Gastroesophageal sphincter (tissue), 4 donors: ENCODE data around the gene CDR2. TPM values are rescaled to one million over a fixed set of nuclear protein-coding genes. Genes with fewer than 3 reads are reported as not detected.
A peak's percentile ranks its signal among the peaks of the same experiment; 100 is the strongest.

Source experiments
- ATAC-seq: fragments of 150-250 bp; one replicate; pipeline ENCODE4 v1.9.1; 2016; ENCODE audit warnings: mild to moderate bottlenecking, moderate library complexity
- H3K27ac ChIP-seq, 4 donors: fragments of 200-600 bp; sonication (generic) in 3 of 4; 1 replicate in 3 of 4; 2 replicates in 1 of 4; pipeline ENCODE4 v1.5.1; 2016 to 2019
- H3K27me3 ChIP-seq: fragments of 200-600 bp; sonication (generic); one replicate; pipeline ENCODE4 v1.5.1; 2019
- H3K36me3 ChIP-seq, 2 donors: fragments of 200-600 bp; sonication (generic); one replicate each; pipeline ENCODE4 v1.5.1; 2019; ENCODE audit warnings: control low read depth in 1 of 2
- H3K4me1 ChIP-seq, 3 donors: fragments of 200-600 bp; sonication (generic); 1 replicate in 2 of 3; 2 replicates in 1 of 3; pipeline ENCODE4 v1.5.1; 2016 to 2019; ENCODE audit warnings: control low read depth in 2 of 3
- H3K4me3 ChIP-seq, 2 donors: fragments of 200-600 bp; sonication (generic); one replicate each; pipeline ENCODE4 v1.5.1; 2019; ENCODE audit warnings: mild to moderate bottlenecking in 1 of 2, moderate library complexity in 1 of 2
- H3K9me3 ChIP-seq, 3 donors: fragments of 200-600 bp; sonication (generic); one replicate each; pipeline ENCODE4 v1.5.1; 2017 to 2019; ENCODE audit warnings: control low read depth in 2 of 3
- EP300 ChIP-seq: sonication (generic); formaldehyde crosslinking; IDR thresholded peaks from one replicate; pipeline ENCODE4 v1.6.1; 2017; ENCODE audit warnings: antibody characterized with exemption, mild to moderate bottlenecking
- POLR2A ChIP-seq, 2 donors: fragments of 450-650 bp; IDR thresholded peaks; one replicate each; pipeline ENCODE4 v1.6.1; 2017; ENCODE audit warnings: antibody characterized with exemption in 2 of 2, mild to moderate bottlenecking in 2 of 2, moderate library complexity in 1 of 2
- POLR2AphosphoS5 ChIP-seq: sonication (generic); formaldehyde crosslinking; IDR thresholded peaks from one replicate; pipeline ENCODE4 v1.6.1; 2017; ENCODE audit warnings: antibody characterized with exemption
- WGBS, 2 donors: methylation state at CpG; one replicate each; pipeline ENCODE4 v1.1.5; 2018; ENCODE audit warnings: low coverage in 1 of 2; 5-methylcytosine and 5-hydroxymethylcytosine counted together
- total RNA-seq, 4 donors: library from RNA; depleted of rRNA; stranded (reverse); fragments of >200 nt; gene quantifications; one replicate each; pipeline ENCODE4 v1.1.0, GENCODE V29; 2016
- TF ChIP-seq, protein P1 (sequence below), 4 experiments: fragments of 200-600 bp in 2 of 4; fragments of 450-650 bp in 2 of 4; sonication (generic) in 1 of 4; IDR thresholded peaks; one replicate each; pipeline ENCODE4 v1.5.1; 2017 to 2019; ENCODE audit warnings: antibody characterized with exemption in 4 of 4, mild to moderate bottlenecking in 2 of 4, moderate library complexity in 2 of 4

Gene CDR2
- total RNA-seq, 4 donors from 2014 or later = 36.1 to 48.3 (median 41.7) TPM

DNA sequence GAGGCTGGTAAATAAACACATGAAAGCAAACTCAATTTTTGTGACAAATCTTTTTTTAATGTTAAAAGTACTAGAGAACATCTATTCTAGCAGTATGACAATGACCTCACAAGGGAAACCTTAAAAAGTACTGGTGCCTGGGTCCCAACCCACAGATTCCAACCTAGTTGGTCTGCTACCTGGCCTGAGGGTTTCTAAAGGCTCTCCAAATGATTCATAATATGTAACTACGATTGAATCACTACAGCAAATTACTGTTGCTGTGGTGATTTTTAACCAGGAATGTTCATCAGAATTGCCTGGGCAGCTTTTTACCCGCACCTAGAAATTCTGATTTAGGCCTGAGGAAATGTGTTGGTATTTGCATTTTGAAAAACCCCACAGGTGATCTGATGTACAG lies 26.1 kb downstream of the CDR2 start:
- Histone ChIP-seq H3K27ac (peak overlapping the region in 2 of 4 donors; percentile 16 to 66), H3K4me1 (peaks cover 0 to 16% (median 4%) of the 10 kb centered on the region in 3 donors)

GRCh38 chr16:22347100-22347820 lies 27.2 kb downstream of the CDR2 start:
- peak overlapping the region in 3 of 4 donors; percentile 10 to 66 (median 54) for H3K27ac ChIP-seq
- WGBS, 2 donors = 64 to 74% methylated on average over 8 to 15 of the region's 20 CpGs
- peak; percentile 71 for ATAC-seq
- H3K4me3 ChIP-seq = no peak overlapping the region
- H3K4me1 ChIP-seq = peaks cover 0 to 7% (median 0%) of the 10 kb centered on the region in 3 donors
- no peaks in the 10 kb centered on the region for H3K27me3 ChIP-seq
- H3K9me3 ChIP-seq = no peaks in the 10 kb centered on the region
- peaks cover 0 to 68% of the 10 kb centered on the region in 2 donors for H3K36me3 ChIP-seq
- TF ChIP-seq, protein P1, sequence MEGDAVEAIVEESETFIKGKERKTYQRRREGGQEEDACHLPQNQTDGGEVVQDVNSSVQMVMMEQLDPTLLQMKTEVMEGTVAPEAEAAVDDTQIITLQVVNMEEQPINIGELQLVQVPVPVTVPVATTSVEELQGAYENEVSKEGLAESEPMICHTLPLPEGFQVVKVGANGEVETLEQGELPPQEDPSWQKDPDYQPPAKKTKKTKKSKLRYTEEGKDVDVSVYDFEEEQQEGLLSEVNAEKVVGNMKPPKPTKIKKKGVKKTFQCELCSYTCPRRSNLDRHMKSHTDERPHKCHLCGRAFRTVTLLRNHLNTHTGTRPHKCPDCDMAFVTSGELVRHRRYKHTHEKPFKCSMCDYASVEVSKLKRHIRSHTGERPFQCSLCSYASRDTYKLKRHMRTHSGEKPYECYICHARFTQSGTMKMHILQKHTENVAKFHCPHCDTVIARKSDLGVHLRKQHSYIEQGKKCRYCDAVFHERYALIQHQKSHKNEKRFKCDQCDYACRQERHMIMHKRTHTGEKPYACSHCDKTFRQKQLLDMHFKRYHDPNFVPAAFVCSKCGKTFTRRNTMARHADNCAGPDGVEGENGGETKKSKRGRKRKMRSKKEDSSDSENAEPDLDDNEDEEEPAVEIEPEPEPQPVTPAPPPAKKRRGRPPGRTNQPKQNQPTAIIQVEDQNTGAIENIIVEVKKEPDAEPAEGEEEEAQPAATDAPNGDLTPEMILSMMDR (IDR thresholded peaks at IDR 0.05) = no peak
- TF ChIP-seq POLR2A (IDR thresholded peaks at IDR 0.05) (no peak), POLR2AphosphoS5 (no peak), EP300 (no peak)

More for the DNA sequence above, 26.1 kb downstream of the CDR2 start:
- no peaks in the 10 kb centered on the region for H3K27me3 ChIP-seq
- H3K9me3 ChIP-seq = no peaks in the 10 kb centered on the region
- H3K4me3 ChIP-seq = no peak overlapping the region
- TF ChIP-seq POLR2A (IDR thresholded peaks at IDR 0.05) (no peak), EP300 (no peak), POLR2AphosphoS5 (no peak)
- TF ChIP-seq, protein P1 (IDR thresholded peaks at IDR 0.05) = no peak
- WGBS, 2 donors = 50 to 78% methylated on average over 1 to 2 of the region's 2 CpGs
- ATAC-seq = no peak
- H3K36me3 ChIP-seq = peaks cover 0 to 71% of the 10 kb centered on the region in 2 donors

- WGBS, 2 donors = 66 to 78% methylated on average over 6 to 8 of the region's 9 CpGs
- TF ChIP-seq, protein P1 (IDR thresholded peaks at IDR 0.05) = no peak
- TF ChIP-seq POLR2A (IDR thresholded peaks at IDR 0.05) = no peak
- Histone ChIP-seq H3K4me3 (no peak overlapping the region), H3K9me3 (peaks cover 0 to 1% (median 0%) of the 10 kb centered on the region in 3 donors), H3K27me3 (no peaks in the 10 kb centered on the region), H3K4me1 (peaks cover 0 to 7% (median 0%) of the 10 kb centered on the region in 3 donors), H3K27ac (peak overlapping the region; percentile 10 to 66 (median 40)), H3K36me3 (peaks cover 0 to 70% of the 10 kb centered on the region in 2 donors)
- ATAC-seq = no peak
Measured at GRCh38 chr16:22346483-22346882, 27.9 kb downstream of the CDR2 start.

DNA sequence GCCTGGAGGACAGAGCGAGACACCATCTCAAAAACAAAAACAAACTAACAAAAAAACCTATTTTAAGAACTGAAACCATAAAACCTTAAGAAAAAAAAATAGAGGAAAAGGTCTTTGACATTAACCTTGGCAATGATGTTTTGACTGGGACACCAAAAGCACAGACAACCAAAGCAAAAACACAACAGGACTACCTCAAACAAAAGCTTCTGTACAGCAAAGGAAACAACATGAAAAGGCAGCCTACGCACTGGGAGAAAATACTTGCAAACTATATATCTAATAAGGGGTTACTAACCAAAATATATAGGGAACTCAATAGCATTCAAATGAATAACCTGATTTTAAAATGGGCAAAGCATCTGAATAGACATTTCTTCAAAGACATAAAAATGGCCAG lies 32.3 kb downstream of the CDR2 start:
- WGBS, 2 donors = 100% methylated on average over 2 of the region's 2 CpGs
- Histone ChIP-seq H3K27ac (no peak overlapping the region), H3K27me3 (no peaks in the 10 kb centered on the region), H3K4me1 (peaks cover 0 to 1% (median 0%) of the 10 kb centered on the region in 3 donors), H3K36me3 (peaks cover 0 to 39% of the 10 kb centered on the region in 2 donors), H3K9me3 (peaks cover 0 to 16% (median 0%) of the 10 kb centered on the region in 3 donors), H3K4me3 (no peak overlapping the region)
- ATAC-seq = no peak
- TF ChIP-seq EP300 (no peak), POLR2A (IDR thresholded peaks at IDR 0.05) (no peak), POLR2AphosphoS5 (no peak)
- TF ChIP-seq, protein P1 (IDR thresholded peaks at IDR 0.05) = no peak

- no peak for ATAC-seq
- Histone ChIP-seq H3K9me3 (peaks cover 0 to 24% (median 0%) of the 10 kb centered on the region in 3 donors), H3K36me3 (peaks cover 0 to 33% of the 10 kb centered on the region in 2 donors), H3K27ac (no peak overlapping the region), H3K4me3 (no peak overlapping the region), H3K4me1 (no peaks in the 10 kb centered on the region), H3K27me3 (no peaks in the 10 kb centered on the region)
- TF ChIP-seq, protein P1 (IDR thresholded peaks at IDR 0.05) = no peak
- no peak for TF ChIP-seq POLR2A (IDR thresholded peaks at IDR 0.05)
- no peak for TF ChIP-seq POLR2AphosphoS5
- no peak for TF ChIP-seq EP300
Measured at GRCh38 chr16:22340945-22341344, 33.5 kb downstream of the CDR2 start.
